ENCODE data around the gene IGFBP5. TPM values are rescaled to one million over a fixed set of nuclear protein-coding genes. Genes with fewer than 3 reads are reported as not detected.

Gene IGFBP5
- total RNA-seq, 2 experiments from 2014 or later: not detected

GRCh38 chr2:216678813-216679657 is 16.3 kb downstream of the IGFBP5 start:
- intact Hi-C loops (cut with micrococcal nuclease; ENCODE audit: unreplicated experiment): no loop called here
- Histone ChIP-seq H3K4me3 (ENCODE audit: low read depth, low read length, poor library complexity, severe bottlenecking) (no peak overlapping the region), H3K79me2 (ENCODE audit: insufficient read depth, low read depth, low read length) (no peaks in the 10 kb centered on the region), H3K4me2 (ENCODE audit: low read length) (no peak overlapping the region), H3K27ac (ENCODE audit: low read depth, low read length, poor library complexity, severe bottlenecking) (no peak overlapping the region), H3K36me3 (ENCODE audit: insufficient read depth, low read length) (no peaks in the 10 kb centered on the region), H3K9me3 (ENCODE audit: low read length) (no peaks in the 10 kb centered on the region), H3K9me2 (ENCODE audit: insufficient read depth, low read length) (no peaks in the 10 kb centered on the region), H4K20me1 (ENCODE audit: insufficient read depth, low read length) (no peaks in the 10 kb centered on the region), H3K4me1 (ENCODE audit: insufficient read depth, low read length, poor library complexity, severe bottlenecking) (no peaks in the 10 kb centered on the region), H2AFZ (ENCODE audit: low read length) (no peak overlapping the region)
- DNase-seq (ENCODE audit: low spot score): no peak
- TF ChIP-seq EZH2phosphoT487 (IDR thresholded peaks at IDR 0.05; ENCODE audit: borderline replicate concordance, low read depth, low read length) (no peak), CTCF (conservative IDR thresholded peaks at IDR 0.05; ENCODE audit: low read length) (no peak)
- CTCF ChIA-PET (ENCODE audit: unreplicated experiment): no interaction called here
- no TSS peak for BruUV-seq (replicated peaks)
- POLR2A ChIA-PET: no interaction called here

- H3K9me2 ChIP-seq (ENCODE audit: insufficient read depth, low read length): no peaks in the 10 kb centered on the region
- H3K4me1 ChIP-seq (ENCODE audit: insufficient read depth, low read length, poor library complexity, severe bottlenecking): no peaks in the 10 kb centered on the region
- no peaks in the 10 kb centered on the region for H3K9me3 ChIP-seq (ENCODE audit: low read length)
- CTCF ChIA-PET (ENCODE audit: unreplicated experiment): no interaction called here
- no peaks in the 10 kb centered on the region for H3K36me3 ChIP-seq (ENCODE audit: insufficient read depth, low read length)
- no peak overlapping the region for H2AFZ ChIP-seq (ENCODE audit: low read length)
- TF ChIP-seq CTCF (conservative IDR thresholded peaks at IDR 0.05; ENCODE audit: low read length) (no peak), EZH2phosphoT487 (IDR thresholded peaks at IDR 0.05; ENCODE audit: borderline replicate concordance, low read depth, low read length) (no peak)
- no peak overlapping the region for H3K4me3 ChIP-seq (ENCODE audit: low read depth, low read length, poor library complexity, severe bottlenecking)
- intact Hi-C loops (cut with micrococcal nuclease; ENCODE audit: unreplicated experiment): no loop called here
- POLR2A ChIA-PET: no interaction called here
- no peak overlapping the region for H3K4me2 ChIP-seq (ENCODE audit: low read length)
- no peaks in the 10 kb centered on the region for H3K79me2 ChIP-seq (ENCODE audit: insufficient read depth, low read depth, low read length)
- H4K20me1 ChIP-seq (ENCODE audit: insufficient read depth, low read length): no peaks in the 10 kb centered on the region
- H3K27ac ChIP-seq (ENCODE audit: low read depth, low read length, poor library complexity, severe bottlenecking): no peak overlapping the region
- BruUV-seq (replicated peaks): no TSS peak
- DNase-seq (ENCODE audit: low spot score): no peak
These were observed 17.3 kb downstream of the IGFBP5 start for GRCh38 chr2:216678098-216678465.

- TF ChIP-seq CTCF (conservative IDR thresholded peaks at IDR 0.05; ENCODE audit: low read length): no peak
- no peak for TF ChIP-seq EZH2phosphoT487 (IDR thresholded peaks at IDR 0.05; ENCODE audit: borderline replicate concordance, low read depth, low read length)
- Histone ChIP-seq H3K36me3 (ENCODE audit: insufficient read depth, low read length) (no peaks in the 10 kb centered on the region), H3K27ac (ENCODE audit: low read depth, low read length, poor library complexity, severe bottlenecking) (no peak overlapping the region), H3K4me1 (ENCODE audit: insufficient read depth, low read length, poor library complexity, severe bottlenecking) (no peaks in the 10 kb centered on the region), H3K4me2 (ENCODE audit: low read length) (no peak overlapping the region), H3K9me2 (ENCODE audit: insufficient read depth, low read length) (no peaks in the 10 kb centered on the region), H4K20me1 (ENCODE audit: insufficient read depth, low read length) (no peaks in the 10 kb centered on the region), H2AFZ (ENCODE audit: low read length) (no peak overlapping the region), H3K9me3 (ENCODE audit: low read length) (no peaks in the 10 kb centered on the region), H3K79me2 (ENCODE audit: insufficient read depth, low read depth, low read length) (no peaks in the 10 kb centered on the region), H3K4me3 (ENCODE audit: low read depth, low read length, poor library complexity, severe bottlenecking) (no peak overlapping the region)
- no peak for DNase-seq (ENCODE audit: low spot score)
- no TSS peak for BruUV-seq (replicated peaks)
- intact Hi-C loops (cut with micrococcal nuclease; ENCODE audit: unreplicated experiment): no loop called here
- ChIA-PET CTCF (ENCODE audit: unreplicated experiment) (no interaction called here), POLR2A (no interaction called here)
These were observed 17.8 kb downstream of the IGFBP5 start for GRCh38 chr2:216677439-216678097.
